ENCODE results near the gene PDIK1L. TPM values are rescaled to one million over a fixed set of nuclear protein-coding genes. Genes with fewer than 3 reads are reported as not detected.

Gene PDIK1L
- total RNA-seq: 61.3 TPM

DNA sequence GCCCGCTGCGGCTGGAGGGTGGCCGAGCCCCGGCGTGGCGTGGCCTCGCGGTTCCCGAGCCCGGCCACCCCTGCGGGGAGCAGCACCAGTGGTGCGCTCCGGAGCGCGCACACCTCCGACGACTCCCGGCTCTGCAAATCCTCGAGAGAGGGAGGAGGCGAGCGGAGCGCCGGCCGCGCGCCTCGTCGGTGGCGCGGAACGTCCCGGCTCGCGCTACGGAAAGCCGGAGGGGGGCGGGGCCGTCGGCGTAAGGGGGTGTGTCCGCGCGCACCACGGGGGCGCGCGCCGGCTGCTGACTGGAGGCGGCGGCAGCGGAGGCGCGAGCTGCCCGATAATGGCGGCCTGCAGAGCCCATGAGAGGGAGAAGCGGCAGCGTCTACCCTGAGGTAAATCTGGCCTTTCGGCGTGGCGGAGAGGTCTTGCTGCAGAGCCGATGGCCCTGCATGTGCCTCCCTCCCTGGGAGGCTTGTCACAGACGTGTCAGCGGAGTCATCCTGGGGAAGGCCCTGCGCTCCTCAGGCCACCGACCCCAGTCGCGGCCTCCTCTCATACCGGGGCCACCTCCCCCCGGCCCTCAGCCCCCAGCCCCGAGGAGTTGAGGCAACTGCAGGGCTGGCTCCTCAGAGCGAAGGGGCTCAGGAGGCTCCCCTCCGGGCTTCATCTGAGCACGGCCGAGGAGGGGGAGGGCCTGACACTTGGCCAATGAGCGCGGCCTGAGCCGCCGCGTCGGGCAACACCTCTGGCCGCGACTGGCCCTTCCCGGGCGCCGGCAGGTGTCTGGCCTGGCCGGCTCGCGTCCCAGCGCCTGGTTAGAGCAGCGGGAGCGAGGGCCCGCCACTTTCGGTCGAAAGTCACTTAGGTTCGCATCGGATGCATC is at the start of gene PDIK1L:
PDIK1L (plus strand) TSS at position 295 of the 877 bp plus-strand sequence. CDS start 2,485 bp downstream, outside the sequence.

DNA sequence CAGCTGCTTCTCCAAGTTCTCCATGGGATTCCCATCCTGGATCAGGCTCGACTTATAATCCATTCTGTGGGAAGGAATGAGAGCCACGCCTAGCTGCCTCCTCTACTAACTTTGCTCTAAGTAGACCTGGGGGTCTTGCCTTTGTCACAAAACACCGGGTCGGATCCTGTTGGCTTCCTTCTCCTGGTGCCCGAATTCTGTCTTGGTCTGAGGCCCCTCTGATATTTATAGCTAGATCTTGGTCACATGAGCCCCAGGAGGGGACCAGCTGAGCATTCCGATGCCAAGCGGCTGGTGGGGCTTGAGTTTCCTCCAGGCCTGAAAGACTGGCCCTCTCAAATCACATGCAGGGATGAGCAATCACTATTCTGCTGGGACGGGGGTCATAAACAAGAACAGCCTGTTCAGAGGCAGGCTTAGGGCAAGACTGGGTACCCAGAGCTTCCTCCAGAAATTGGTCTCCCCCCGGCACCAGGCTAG is 44.2 kb upstream of the PDIK1L start, which contains the start of gene TRIM63:
TRIM63 (minus strand) TSS at position 199 of the 480 bp plus-strand sequence; CDS start at position 63, 136 bp downstream.

DNA sequence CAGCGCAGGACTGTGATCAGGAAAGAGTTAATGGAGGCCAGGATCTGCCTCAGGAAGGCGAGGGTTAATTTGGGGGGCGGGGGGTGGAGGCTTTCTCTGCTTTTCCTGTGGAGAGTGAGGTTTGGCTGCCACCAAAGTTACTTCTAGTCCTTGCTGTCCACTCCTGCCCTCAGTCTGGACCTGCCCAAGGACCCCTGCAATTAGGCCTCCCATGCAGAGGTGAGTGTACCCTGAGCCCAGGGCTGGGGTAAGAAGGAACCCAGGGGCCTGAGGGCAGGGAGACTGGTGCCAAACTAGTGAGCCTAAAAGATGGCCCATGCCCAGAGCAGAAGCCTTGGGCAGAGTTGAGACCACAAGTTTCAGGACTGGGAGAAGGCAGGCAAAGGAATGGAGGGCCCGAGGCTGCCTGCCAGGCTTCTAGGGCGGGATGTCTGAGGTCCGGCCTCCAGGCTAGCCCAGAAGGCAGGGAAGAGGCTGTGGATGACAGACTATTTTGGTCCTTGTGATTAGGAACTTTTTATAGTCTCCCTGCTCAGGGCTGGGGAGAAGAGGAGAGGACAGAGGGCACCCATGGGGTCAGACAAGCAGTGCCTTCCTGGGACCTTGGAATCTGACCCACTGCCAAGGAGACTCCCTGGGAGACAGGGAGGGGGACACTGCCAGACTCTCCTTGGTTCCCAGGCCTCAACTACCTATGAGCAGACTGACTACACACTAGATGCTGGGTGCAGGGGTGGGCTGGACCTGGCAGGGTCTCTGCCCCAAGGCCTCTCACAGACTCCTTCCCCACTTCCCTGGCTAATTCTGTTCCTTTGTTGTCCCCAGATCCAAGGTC is 47.5 kb downstream of the PDIK1L start, which contains the start of gene FAM110D:
FAM110D (plus strand) TSS at position 172 of the 835 bp plus-strand sequence. CDS start 2,213 bp downstream, outside the sequence.

DNA sequence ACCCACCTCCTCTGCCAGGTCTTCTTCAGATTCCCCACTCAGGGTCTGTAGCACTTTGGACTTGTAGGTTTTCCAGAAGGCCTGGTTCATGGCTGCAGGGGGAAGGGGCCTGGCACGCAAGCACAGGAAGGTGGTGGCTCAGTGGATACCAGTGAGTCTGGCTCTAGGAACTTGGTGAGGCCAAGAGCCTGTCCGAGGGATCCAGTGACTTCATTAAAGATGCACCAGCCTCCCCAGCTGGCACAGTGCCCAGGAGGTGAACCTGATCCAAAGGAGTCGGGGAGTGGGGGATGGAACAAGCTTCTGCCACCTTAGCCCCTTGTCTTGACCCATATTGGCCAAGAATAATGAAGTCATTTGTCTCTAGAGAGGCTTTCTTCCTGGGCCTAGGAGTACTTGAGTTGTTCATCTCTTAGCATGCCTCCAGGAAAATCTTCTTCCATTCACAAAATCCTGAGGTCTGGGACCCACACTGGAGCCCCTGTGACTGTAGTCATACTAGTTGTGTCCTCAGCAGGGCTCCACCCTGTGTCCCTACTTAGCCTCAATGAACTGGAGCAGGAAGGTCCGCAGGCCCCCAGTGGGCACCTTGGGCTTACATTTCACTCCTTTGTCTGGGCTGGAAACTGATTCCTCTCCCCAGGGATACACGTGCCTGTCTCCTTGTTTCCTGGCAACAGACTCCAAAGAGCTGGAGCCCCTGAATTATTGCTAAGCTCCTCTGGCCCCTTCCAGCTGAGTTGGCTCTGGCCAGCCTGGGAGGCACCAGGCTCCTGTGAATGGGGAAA is 57.0 kb downstream of the PDIK1L start, which contains the start of gene C1orf232:
C1orf232 (minus strand) TSS at position 554 of the 788 bp plus-strand sequence; CDS start at position 90, 464 bp downstream.

DNA sequence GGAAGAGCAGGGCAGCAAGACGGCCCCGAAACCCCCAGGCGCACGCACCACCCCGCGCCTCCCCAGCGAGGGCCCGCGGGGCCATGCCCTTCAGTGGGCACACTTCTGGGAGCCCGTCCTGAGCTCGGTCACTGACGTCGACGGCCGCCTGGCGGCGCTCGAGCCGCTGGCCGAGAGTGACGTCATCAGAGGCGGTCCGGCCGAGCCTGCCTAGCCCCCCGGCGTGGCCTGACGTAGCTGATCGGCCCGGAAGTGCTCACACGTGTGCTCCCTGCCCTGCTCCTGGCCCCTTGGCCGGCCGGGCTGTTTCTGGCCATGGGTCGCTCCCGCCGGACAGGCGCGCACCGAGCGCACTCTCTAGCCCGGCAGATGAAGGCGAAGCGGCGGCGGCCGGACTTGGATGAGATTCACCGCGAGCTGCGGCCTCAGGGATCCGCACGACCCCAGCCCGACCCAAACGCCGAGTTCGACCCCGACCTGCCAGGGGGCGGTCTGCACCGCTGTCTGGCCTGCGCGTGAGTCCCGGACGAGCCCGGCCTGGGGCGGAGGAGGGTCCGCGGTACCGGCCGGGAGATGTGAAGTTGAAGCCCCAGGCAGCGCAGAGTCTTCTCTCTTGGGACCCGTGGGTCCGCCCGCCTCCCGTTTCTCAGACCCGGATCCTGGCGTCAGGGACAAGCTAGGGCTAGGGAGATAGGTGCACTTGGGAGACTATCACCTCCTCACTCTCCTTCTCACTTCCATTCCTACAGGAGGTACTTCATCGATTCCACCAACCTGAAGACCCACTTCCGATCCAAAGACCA is 58.2 kb downstream of the PDIK1L start, which contains the start of gene ZNF593:
ZNF593 (plus strand) TSS at position 240 of the 803 bp plus-strand sequence; CDS start at position 316, 76 bp downstream.

DNA sequence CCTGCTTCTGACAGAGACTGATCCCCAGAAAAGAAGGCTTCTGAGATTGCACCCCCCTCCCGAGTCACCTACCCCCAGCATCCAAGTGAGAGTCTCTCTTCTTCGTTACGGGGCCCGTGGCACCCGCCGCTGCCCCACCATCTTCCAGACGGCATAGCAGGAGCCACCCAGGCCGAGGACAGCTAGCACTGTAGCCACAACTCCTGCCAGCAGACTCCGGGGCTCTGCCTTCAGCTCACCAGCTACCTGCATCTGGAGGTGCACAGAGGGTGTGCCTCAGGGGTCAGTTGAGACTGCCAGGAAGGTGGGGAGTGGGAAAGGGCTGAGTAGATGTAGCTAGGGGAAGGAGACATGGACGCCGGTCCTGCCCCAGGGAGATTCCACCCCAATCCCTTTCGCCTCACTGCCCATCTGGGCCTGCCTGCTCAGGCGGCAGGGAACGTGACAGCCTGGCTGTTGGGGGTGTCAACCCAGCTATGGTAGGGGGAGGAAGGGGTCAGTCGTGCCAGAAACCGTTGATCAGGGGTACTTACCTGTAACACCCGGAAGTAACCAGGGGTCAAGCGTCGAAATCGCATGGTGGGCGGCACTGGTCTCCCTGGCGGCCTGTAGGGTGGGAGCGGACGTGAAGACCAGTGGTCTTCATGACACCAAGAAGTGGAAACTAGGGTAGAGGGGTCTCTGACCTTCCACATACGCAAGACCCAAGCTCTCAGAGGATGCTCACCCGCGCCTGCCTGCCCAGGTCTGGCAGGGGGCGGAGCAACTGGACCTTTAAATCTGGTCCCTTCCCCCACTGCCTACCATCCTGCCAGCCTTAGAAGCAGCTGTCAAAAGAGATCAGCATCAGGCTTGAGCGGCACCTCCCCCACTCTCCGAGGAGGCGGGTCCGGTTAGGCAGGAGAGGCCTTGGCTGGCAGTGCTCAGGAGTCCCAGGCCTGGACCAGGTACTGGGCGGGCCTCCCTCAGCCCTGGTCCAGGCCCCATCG is 59.8 kb downstream of the PDIK1L start, which contains the start of gene ZNF593OS:
ZNF593OS (minus strand) TSS at position 749 of the 989 bp plus-strand sequence; CDS start at position 578, 171 bp downstream.

Other genes with a start within 250 kb of the PDIK1L start
- gene PAQR7, start 236.1 kb upstream of the PDIK1L start, total RNA-seq: 6.6 TPM
- gene STMN1, start 205.4 kb upstream of the PDIK1L start, total RNA-seq: 872 TPM
- gene PAFAH2, start 113.8 kb upstream of the PDIK1L start, total RNA-seq: 5.6 TPM
- 2.2 TPM for gene EXTL1, start 90.0 kb upstream of the PDIK1L start, total RNA-seq
- gene SLC30A2, start 65.7 kb upstream of the PDIK1L start, total RNA-seq: not detected
- not detected for gene TRIM63, start 44.2 kb upstream of the PDIK1L start, total RNA-seq
- 0.31 TPM for gene FAM110D, start 47.3 kb downstream of the PDIK1L start, total RNA-seq
- not detected for gene C1orf232, start 57.1 kb downstream of the PDIK1L start, total RNA-seq
- 13.1 TPM for gene ZNF593, start 58.1 kb downstream of the PDIK1L start, total RNA-seq
- not detected for gene ZNF593OS, start 60.0 kb downstream of the PDIK1L start, total RNA-seq
- 7.2 TPM for gene CNKSR1, start 65.7 kb downstream of the PDIK1L start, total RNA-seq
- gene CATSPER4, start 78.8 kb downstream of the PDIK1L start, total RNA-seq: not detected
- gene CEP85, start 122.4 kb downstream of the PDIK1L start, total RNA-seq: 19.4 TPM
- 16.6 TPM for gene SH3BGRL3, start 168.3 kb downstream of the PDIK1L start, total RNA-seq
- gene UBXN11, start 194.8 kb downstream of the PDIK1L start, total RNA-seq: 9.7 TPM
- not detected for gene CD52, start 206.1 kb downstream of the PDIK1L start, total RNA-seq
- gene CRYBG2, start 242.3 kb downstream of the PDIK1L start, total RNA-seq: 0.63 TPM